ENCODE data around the gene PRDM2.

The PRDM2 gene

DNA sequence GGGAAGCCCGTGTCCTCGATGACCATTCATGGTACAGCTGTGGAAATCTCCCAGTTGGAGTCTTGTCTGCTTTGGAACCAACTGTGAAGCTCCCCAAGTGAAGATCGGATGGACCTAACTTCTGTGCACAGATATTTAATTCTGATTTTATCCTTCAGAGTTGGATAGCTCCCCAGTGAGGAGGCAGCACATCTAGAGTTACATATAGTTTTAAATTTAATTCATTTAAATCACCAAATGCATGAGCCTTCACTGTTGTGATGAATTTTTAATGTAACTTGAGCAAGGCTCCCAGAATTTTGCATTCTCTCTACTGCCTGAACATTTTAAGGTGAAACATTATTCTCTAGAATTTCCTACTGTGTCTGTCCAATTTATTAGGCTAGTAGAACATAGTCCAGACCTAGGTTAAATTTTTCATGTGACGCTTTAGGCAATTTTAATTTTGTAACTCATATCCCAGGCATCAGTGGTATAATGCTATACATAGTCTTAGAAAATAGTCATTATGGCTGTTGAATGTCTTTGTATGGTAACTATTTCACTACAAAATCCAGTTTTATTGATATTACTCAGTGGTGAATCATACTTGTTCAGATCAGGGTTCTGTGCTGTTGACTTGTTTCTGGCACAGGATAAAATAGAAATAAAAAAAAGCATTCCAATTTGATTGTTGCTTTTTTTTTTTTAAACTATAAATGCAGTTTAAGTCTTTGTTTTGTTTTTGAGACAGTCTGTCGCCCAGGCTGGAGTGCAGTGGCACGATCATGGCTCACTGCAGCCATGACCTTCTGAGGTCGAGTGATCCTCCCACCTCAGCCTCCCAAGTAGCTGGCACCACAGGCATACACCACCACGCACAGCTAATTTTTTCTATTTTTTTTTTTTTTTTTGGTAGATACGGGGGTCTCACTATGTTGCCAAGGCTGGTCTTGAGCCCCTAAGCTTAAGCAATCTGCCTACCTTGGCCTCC, 66.9 kb downstream of the PRDM2 start:
- peaks cover 4% of the 10 kb centered on the region for H3K36me3 ChIP-seq (replicated peaks)
- peaks cover 16% of the 10 kb centered on the region for H3K4me1 ChIP-seq
- H3K9me3 ChIP-seq = no peaks in the 10 kb centered on the region
- H3K27me3 ChIP-seq (ENCODE audit: low read depth) = no peaks in the 10 kb centered on the region
- no peak for DNase-seq (ENCODE audit: low spot score in 2 of 2)
- no peak overlapping the region for H3K4me3 ChIP-seq
- in situ Hi-C loops (cut with MboI; ENCODE audit: low sequenced_read_pairs) = no loop called here

DNA sequence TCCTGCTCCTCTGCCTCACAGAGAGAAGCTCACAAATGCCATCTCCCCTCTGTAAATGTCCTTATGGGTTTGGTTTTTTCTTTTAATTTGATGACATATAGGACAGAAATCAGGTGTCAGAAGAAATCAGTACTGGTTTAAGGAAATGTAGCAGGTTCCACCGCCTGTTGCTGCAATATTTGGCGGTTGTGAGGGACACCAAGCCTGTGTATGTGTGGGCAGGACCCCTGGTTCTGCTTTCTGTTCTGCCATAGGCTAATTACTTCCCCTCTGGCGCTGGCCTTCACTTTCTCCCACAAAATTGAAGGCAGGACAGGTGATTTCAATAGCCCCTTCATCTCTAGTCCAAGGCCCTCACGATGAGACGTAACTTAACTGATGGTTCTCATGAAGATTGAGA, 69.2 kb downstream of the PRDM2 start:
- H3K4me3 ChIP-seq = no peak overlapping the region
- in situ Hi-C loops (cut with MboI; ENCODE audit: low sequenced_read_pairs) = no loop called here
- no peaks in the 10 kb centered on the region; the same call in 1 of the 2 replicates for H3K4me1 ChIP-seq
- H3K9me3 ChIP-seq = no peaks in the 10 kb centered on the region
- DNase-seq (ENCODE audit: low spot score in 2 of 2) = no peak
- H3K27me3 ChIP-seq (ENCODE audit: low read depth) = no peaks in the 10 kb centered on the region
- H3K36me3 ChIP-seq (replicated peaks) = peaks cover 13% of the 10 kb centered on the region

DNA sequence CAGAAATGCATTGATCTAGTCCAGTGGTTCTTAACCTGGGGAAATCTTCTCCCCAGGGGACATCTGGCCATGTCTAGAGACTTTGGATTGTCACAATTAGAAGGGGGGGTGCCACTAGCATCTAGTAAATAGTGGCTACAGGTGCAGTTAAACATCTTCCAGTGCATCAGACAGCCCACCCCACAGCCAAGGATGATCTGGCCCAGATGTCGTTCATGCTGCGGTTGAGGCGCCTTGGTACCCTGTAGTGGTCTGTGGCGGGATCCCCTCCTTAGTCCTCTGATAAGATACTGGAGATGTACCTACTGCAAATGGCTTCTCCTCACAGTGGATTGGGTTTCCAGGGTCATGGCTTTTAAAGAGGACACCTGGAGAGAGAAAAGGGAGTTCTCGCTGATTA, 69.8 kb downstream of the PRDM2 start:
- Histone ChIP-seq H3K9me3 (no peaks in the 10 kb centered on the region), H3K4me1 (no peaks in the 10 kb centered on the region; the same call in 1 of the 2 replicates), H3K4me3 (no peak overlapping the region), H3K36me3 (replicated peaks) (peaks cover 13% of the 10 kb centered on the region), H3K27me3 (ENCODE audit: low read depth) (no peaks in the 10 kb centered on the region)
- in situ Hi-C loops (cut with MboI; ENCODE audit: low sequenced_read_pairs) = no loop called here
- no peak for DNase-seq (ENCODE audit: low spot score in 2 of 2)

GRCh38 chr1:13770743-13771142, 70.8 kb downstream of the PRDM2 start:
- Histone ChIP-seq H3K4me3 (no peak overlapping the region), H3K9me3 (no peaks in the 10 kb centered on the region), H3K27me3 (ENCODE audit: low read depth) (no peaks in the 10 kb centered on the region), H3K4me1 (no peaks in the 10 kb centered on the region), H3K36me3 (replicated peaks) (peaks cover 20% of the 10 kb centered on the region)
- no peak for DNase-seq (ENCODE audit: low spot score in 2 of 2)
- in situ Hi-C loops (cut with MboI; ENCODE audit: low sequenced_read_pairs) = no loop called here

- no peak for DNase-seq (ENCODE audit: low spot score in 2 of 2)
- H3K36me3 ChIP-seq (replicated peaks) = peaks cover 29% of the 10 kb centered on the region
- in situ Hi-C loops (cut with MboI; ENCODE audit: low sequenced_read_pairs) = no loop called here
Observed at GRCh38 chr1:13771745-13772144, 71.8 kb downstream of the PRDM2 start.

GRCh38 chr1:13772271-13772670, 72.3 kb downstream of the PRDM2 start:
- Histone ChIP-seq H3K36me3 (replicated peaks) (peaks cover 34% of the 10 kb centered on the region), H3K9me3 (no peaks in the 10 kb centered on the region), H3K4me1 (no peaks in the 10 kb centered on the region), H3K4me3 (no peak overlapping the region), H3K27me3 (ENCODE audit: low read depth) (no peaks in the 10 kb centered on the region)
- in situ Hi-C loops (cut with MboI; ENCODE audit: low sequenced_read_pairs) = no loop called here
- no peak for DNase-seq (ENCODE audit: low spot score in 2 of 2)

More at GRCh38 chr1:13771745-13772144, 71.8 kb downstream of the PRDM2 start:
- no peak overlapping the region for H3K4me3 ChIP-seq
- no peaks in the 10 kb centered on the region for H3K9me3 ChIP-seq
- no peaks in the 10 kb centered on the region for H3K27me3 ChIP-seq (ENCODE audit: low read depth)
- H3K4me1 ChIP-seq = no peaks in the 10 kb centered on the region

DNA sequence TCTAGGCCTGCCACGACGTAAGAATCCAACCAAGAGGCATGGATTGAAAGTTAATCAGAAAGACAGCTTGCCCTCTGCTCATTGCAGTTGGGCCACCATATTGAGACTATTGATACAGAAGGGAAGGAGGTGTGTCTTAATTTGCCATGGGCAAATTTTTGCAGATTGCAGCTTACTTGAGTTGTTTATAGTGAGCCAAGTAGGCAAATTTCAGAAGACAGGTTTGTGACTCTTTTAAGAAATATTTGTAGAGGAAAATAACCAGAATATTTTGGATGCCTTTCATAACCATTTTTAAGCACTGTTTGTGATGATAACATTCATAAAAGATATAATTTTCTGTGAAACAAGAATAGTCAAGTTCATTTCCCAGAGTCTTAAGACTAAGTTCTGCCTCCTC, 74.1 kb downstream of the PRDM2 start:
- in situ Hi-C loops (cut with MboI; ENCODE audit: low sequenced_read_pairs) = no loop called here
- Histone ChIP-seq H3K9me3 (no peaks in the 10 kb centered on the region), H3K4me3 (no peak overlapping the region), H3K4me1 (no peaks in the 10 kb centered on the region), H3K36me3 (replicated peaks) (peaks cover 48% of the 10 kb centered on the region), H3K27me3 (ENCODE audit: low read depth) (no peaks in the 10 kb centered on the region)
- DNase-seq (ENCODE audit: low spot score in 2 of 2) = no peak

- no peak for DNase-seq (ENCODE audit: low spot score in 2 of 2)
- Histone ChIP-seq H3K36me3 (replicated peaks) (peaks cover 50% of the 10 kb centered on the region), H3K4me1 (no peaks in the 10 kb centered on the region), H3K9me3 (no peaks in the 10 kb centered on the region), H3K4me3 (no peak overlapping the region), H3K27me3 (ENCODE audit: low read depth) (no peaks in the 10 kb centered on the region)
- in situ Hi-C loops (cut with MboI; ENCODE audit: low sequenced_read_pairs) = no loop called here
Observed at GRCh38 chr1:13775459-13775858, 75.5 kb downstream of the PRDM2 start.

DNA sequence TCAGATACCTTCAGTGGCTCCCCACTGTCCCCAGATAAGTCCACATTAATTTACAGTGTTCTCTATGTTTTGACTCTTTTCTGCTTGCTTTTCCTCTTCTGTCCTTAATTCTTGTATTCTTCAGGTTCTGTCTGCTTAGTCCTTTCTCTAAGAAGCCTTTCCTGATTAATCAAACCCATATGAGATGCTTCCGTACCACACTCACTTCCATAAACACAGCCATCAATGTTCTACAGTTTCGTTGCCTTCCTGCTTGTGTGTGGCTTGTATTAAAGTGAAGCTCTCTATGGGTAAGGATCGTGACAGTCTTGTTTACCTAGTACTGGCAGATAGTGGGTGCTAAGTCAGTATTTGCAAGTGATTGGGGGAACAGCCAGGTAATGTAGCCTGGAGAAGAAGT, 75.9 kb downstream of the PRDM2 start:
- in situ Hi-C loops (cut with MboI; ENCODE audit: low sequenced_read_pairs) = no loop called here
- H3K36me3 ChIP-seq (replicated peaks) = peaks cover 46% of the 10 kb centered on the region

DNA sequence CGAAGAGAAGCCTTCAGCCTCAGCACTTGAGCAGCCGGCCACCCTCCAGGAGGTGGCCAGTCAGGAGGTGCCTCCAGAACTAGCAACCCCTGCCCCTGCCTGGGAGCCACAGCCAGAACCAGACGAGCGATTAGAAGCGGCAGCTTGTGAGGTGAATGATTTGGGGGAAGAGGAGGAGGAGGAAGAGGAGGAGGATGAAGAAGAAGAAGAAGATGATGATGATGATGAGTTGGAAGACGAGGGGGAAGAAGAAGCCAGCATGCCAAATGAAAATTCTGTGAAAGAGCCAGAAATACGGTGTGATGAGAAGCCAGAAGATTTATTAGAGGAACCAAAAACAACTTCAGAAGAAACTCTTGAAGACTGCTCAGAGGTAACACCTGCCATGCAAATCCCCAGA, 78.4 kb downstream of the PRDM2 start:
- no peak for DNase-seq (ENCODE audit: low spot score in 2 of 2)
- H3K27me3 ChIP-seq (ENCODE audit: low read depth) = no peaks in the 10 kb centered on the region
- H3K4me1 ChIP-seq = no peaks in the 10 kb centered on the region
- H3K9me3 ChIP-seq = no peaks in the 10 kb centered on the region
- in situ Hi-C loops (cut with MboI; ENCODE audit: low sequenced_read_pairs) = no loop called here
- peaks cover 49% of the 10 kb centered on the region for H3K36me3 ChIP-seq (replicated peaks)
- H3K4me3 ChIP-seq = no peak overlapping the region

More for the DNA sequence above, 75.9 kb downstream of the PRDM2 start:
- no peaks in the 10 kb centered on the region for H3K9me3 ChIP-seq
- H3K4me1 ChIP-seq = no peaks in the 10 kb centered on the region
- DNase-seq (ENCODE audit: low spot score in 2 of 2) = no peak
- H3K4me3 ChIP-seq = no peak overlapping the region
- no peaks in the 10 kb centered on the region for H3K27me3 ChIP-seq (ENCODE audit: low read depth)

- Histone ChIP-seq H3K36me3 (replicated peaks) (peaks cover 48% of the 10 kb centered on the region), H3K4me3 (no peak overlapping the region), H3K27me3 (ENCODE audit: low read depth) (no peaks in the 10 kb centered on the region), H3K4me1 (peaks cover 10% of the 10 kb centered on the region), H3K9me3 (no peaks in the 10 kb centered on the region)
- in situ Hi-C loops (cut with MboI; ENCODE audit: low sequenced_read_pairs) = no loop called here
- no peak for DNase-seq (ENCODE audit: low spot score in 2 of 2)
Observed at GRCh38 chr1:13779930-13780329, 79.9 kb downstream of the PRDM2 start.

- Histone ChIP-seq H3K36me3 (replicated peaks) (peaks cover 43% of the 10 kb centered on the region), H3K4me3 (no peak overlapping the region), H3K9me3 (no peaks in the 10 kb centered on the region), H3K27me3 (ENCODE audit: low read depth) (no peaks in the 10 kb centered on the region), H3K4me1 (peaks cover 15% of the 10 kb centered on the region)
- DNase-seq (ENCODE audit: low spot score in 2 of 2) = no peak
- in situ Hi-C loops (cut with MboI; ENCODE audit: low sequenced_read_pairs) = no loop called here
Observed at GRCh38 chr1:13780780-13781179, 80.8 kb downstream of the PRDM2 start.

- Histone ChIP-seq H3K4me3 (no peak overlapping the region), H3K4me1 (peaks cover 15% of the 10 kb centered on the region), H3K9me3 (no peaks in the 10 kb centered on the region), H3K27me3 (ENCODE audit: low read depth) (no peaks in the 10 kb centered on the region), H3K36me3 (replicated peaks) (peaks cover 41% of the 10 kb centered on the region)
- no peak for DNase-seq (ENCODE audit: low spot score in 2 of 2)
- in situ Hi-C loops (cut with MboI; ENCODE audit: low sequenced_read_pairs) = no loop called here
Observed at GRCh38 chr1:13781228-13781627, 81.2 kb downstream of the PRDM2 start.

GRCh38 chr1:13781907-13782633, 82.1 kb downstream of the PRDM2 start:
- DNase-seq (ENCODE audit: low spot score in 2 of 2) = no peak
- H3K27me3 ChIP-seq (ENCODE audit: low read depth) = no peaks in the 10 kb centered on the region
- peaks cover 15% of the 10 kb centered on the region for H3K4me1 ChIP-seq
- H3K9me3 ChIP-seq = no peaks in the 10 kb centered on the region
- in situ Hi-C loops (cut with MboI; ENCODE audit: low sequenced_read_pairs) = no loop called here
- no peak overlapping the region for H3K4me3 ChIP-seq
- H3K36me3 ChIP-seq (replicated peaks) = peaks cover 39% of the 10 kb centered on the region
